Right lobe of liver (tissue), 4 donors: ENCODE measurements around the gene PIGO.

ENCODE experiments used
- POLR2A ChIP-seq: fragments of 450-650 bp; IDR thresholded peaks from one replicate; pipeline ENCODE4 v1.6.1; 2017; ENCODE audit warnings: antibody characterized with exemption, mild to moderate bottlenecking
- TF ChIP-seq, protein P1 (sequence below), 4 donors: fragments of 200-600 bp in 3 of 4; fragments of 450-650 bp in 1 of 4; IDR thresholded peaks; one replicate each; pipeline versions ENCODE4 v1.5.1 to v1.8.0; 2016 to 2022; ENCODE audit warnings: antibody characterized with exemption in 4 of 4, mild to moderate bottlenecking in 2 of 4
- donor health status: DM: no; HTN: no; CAD: no.
- donor health status: DM: no; HTN: no; CAD: no.
- donor health status: DM: no; HTN: yes; CAD: no.

DNA sequence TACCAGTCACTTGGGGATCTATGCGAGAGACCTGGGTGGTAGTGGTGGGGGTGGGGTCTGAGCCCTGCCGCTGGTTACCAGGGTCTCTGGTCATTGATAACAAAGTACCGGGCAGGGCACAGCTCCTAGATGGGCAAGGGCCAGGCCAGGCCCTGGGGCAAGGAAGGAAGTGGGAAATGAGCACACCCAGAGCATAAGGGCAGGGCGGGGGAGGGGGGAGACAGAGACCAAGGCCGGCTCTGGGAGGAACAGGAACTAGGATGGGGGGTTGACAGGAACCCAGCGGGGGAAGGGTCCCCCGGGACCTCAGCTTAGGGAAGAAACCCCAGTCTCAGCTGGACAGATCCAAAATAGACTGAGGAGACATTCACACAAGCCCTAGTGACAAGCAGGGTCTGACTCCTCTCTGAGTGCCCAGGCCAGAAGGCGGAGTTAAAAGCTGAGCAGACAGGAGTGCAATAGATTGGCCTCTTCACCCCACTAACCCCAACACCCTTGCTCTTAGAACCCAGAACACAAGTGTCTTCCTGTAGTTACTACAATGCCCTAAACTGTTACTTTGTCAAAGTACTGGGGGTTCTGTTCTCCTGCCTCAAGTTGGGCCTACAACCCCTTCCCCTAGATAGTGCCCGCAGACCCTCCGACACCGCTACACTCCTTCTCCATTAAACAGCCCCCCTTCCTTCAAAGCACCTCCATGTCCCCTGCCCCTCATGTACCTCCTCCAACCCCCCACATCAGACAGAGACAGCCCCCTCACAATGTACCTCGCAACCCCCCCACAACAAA lies 18.6 kb upstream of the PIGO start:
- TF ChIP-seq, protein P1, sequence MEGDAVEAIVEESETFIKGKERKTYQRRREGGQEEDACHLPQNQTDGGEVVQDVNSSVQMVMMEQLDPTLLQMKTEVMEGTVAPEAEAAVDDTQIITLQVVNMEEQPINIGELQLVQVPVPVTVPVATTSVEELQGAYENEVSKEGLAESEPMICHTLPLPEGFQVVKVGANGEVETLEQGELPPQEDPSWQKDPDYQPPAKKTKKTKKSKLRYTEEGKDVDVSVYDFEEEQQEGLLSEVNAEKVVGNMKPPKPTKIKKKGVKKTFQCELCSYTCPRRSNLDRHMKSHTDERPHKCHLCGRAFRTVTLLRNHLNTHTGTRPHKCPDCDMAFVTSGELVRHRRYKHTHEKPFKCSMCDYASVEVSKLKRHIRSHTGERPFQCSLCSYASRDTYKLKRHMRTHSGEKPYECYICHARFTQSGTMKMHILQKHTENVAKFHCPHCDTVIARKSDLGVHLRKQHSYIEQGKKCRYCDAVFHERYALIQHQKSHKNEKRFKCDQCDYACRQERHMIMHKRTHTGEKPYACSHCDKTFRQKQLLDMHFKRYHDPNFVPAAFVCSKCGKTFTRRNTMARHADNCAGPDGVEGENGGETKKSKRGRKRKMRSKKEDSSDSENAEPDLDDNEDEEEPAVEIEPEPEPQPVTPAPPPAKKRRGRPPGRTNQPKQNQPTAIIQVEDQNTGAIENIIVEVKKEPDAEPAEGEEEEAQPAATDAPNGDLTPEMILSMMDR (IDR thresholded peaks at IDR 0.05), result no peak
- no peak for TF ChIP-seq POLR2A
